ENCODE measurements around the gene SERPINB6. TPM values are rescaled to one million over a fixed set of nuclear protein-coding genes. Genes with fewer than 3 reads are reported as not detected.

SERPINB6 gene
- total and polyA plus RNA-seq, 2 experiments from 2014 or later: 95.7 to 149 TPM

DNA sequence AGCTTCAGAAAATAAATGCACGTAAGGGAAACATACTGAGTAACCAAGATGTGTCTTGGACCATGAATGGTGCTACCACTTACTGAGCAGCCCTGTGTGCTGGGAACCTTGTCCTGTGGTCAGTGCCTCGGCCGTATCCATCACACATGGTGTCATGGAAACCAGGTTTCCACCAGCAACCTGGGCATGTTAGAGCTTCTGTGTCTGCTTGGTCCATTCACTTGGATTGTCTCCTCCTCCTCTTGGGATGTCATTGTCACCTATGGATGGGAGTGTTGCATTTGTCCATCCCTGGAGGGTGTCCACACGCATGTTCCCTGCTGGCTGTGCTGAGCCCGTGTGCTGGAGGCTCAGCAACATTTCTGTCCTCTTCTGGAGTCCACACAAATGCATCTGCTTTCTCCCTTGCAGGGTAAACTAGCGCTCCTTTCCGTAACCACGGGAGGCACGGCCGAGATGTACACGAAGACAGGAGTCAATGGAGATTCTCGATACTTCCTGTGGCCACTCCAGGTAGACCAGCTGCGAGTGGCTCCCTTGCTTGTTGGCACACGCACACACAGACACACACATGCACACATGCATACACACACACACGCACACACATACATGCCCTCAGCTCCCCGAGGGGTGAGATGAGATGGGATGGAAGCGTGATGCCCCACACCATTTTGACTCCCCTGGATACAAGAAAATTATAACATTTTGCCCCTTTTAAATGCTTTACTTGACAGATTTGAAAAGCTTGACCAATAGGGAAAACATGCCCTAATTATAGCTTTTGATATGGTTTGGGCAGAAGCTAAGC lies 45.3 kb upstream of the SERPINB6 start:
- TF ChIP-seq EZH2 (IDR thresholded peaks at IDR 0.05; ENCODE audit: insufficient read depth, poor library complexity, severe bottlenecking) (no peak), EZH2phosphoT487 (IDR thresholded peaks at IDR 0.05; ENCODE audit: insufficient read depth, low read depth) (no peak)
- 94 to 95% methylated on average over 17 of the region's 17 CpGs for WGBS, 2 experiments (ENCODE audit: low coverage in 1 of 2, low lambda C conversion rate in 2 of 2, missing lambda C conversion rate in 2 of 2)

DNA sequence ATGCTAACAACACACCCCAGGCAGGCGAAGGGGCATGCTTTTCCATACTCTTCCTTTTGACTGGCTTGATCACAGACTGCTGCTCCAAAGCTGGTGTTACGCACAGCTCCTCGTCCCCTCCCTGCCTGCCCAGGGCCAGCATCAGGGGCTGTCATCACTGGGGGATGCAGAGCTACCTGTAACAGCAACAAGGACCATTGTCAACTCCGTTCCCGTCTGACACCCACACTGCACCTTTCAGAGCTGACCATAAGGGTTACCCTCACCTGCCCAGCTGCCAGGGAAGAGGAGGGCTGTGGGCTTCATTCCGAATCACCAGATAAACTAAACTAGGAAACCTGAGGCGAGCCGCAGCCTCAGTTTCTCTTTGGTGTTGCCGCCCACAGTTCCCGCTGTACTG lies 43.8 kb upstream of the SERPINB6 start:
- Histone ChIP-seq H4K20me1 (ENCODE audit: insufficient read depth) (no peaks in the 10 kb centered on the region), H3K4me3 (no peak overlapping the region), H3K9me3 (ENCODE audit: low read depth) (no peaks in the 10 kb centered on the region), H3K79me2 (ENCODE audit: insufficient read depth) (0 out of 2 replicates have a peak, but pooled peaks cover 12% of the 10 kb centered on the region), H3K27me3 (replicated peaks; ENCODE audit: insufficient read depth) (no peaks in the 10 kb centered on the region), H3K9me2 (ENCODE audit: insufficient read depth) (no peaks in the 10 kb centered on the region), H3F3A (ENCODE audit: insufficient read depth) (peaks cover 15% of the 10 kb centered on the region; the same call in 1 of the 2 replicates), H2AFZ (no peak overlapping the region), H3K4me1 (ENCODE audit: insufficient read depth) (no peaks in the 10 kb centered on the region), H3K27ac (no peak overlapping the region), H3K9ac (no peak overlapping the region), H3K4me2 (ENCODE audit: unreplicated experiment) (no peak overlapping the region), H3K36me3 (ENCODE audit: low read depth) (peaks cover 32% of the 10 kb centered on the region)
- in situ Hi-C loops (cut with MboI): no loop called here
- no peak for DNase-seq
- TF ChIP-seq EZH2 (IDR thresholded peaks at IDR 0.05; ENCODE audit: insufficient read depth, poor library complexity, severe bottlenecking) (no peak), EZH2phosphoT487 (IDR thresholded peaks at IDR 0.05; ENCODE audit: insufficient read depth, low read depth) (no peak)
- 95 to 97% methylated on average over 9 to 10 of the region's 10 CpGs for WGBS, 2 experiments (ENCODE audit: low coverage in 1 of 2, low lambda C conversion rate in 2 of 2, missing lambda C conversion rate in 2 of 2)

More for the DNA sequence above, 45.3 kb upstream of the SERPINB6 start:
- H3K4me3 ChIP-seq: no peak overlapping the region
- no peaks in the 10 kb centered on the region for H4K20me1 ChIP-seq (ENCODE audit: insufficient read depth)
- peaks cover 20% of the 10 kb centered on the region; the same call in 1 of the 2 replicates for H3F3A ChIP-seq (ENCODE audit: insufficient read depth)
- H3K4me2 ChIP-seq (ENCODE audit: unreplicated experiment): no peak overlapping the region
- H3K9ac ChIP-seq: no peak overlapping the region
- peaks cover 23% of the 10 kb centered on the region for H3K36me3 ChIP-seq (ENCODE audit: low read depth)
- no peaks in the 10 kb centered on the region for H3K9me3 ChIP-seq (ENCODE audit: low read depth)
- DNase-seq: no peak
- H3K9me2 ChIP-seq (ENCODE audit: insufficient read depth): no peaks in the 10 kb centered on the region
- H2AFZ ChIP-seq: no peak overlapping the region
- peaks cover 23% of the 10 kb centered on the region for H3K79me2 ChIP-seq (ENCODE audit: insufficient read depth)
- H3K4me1 ChIP-seq (ENCODE audit: insufficient read depth): no peaks in the 10 kb centered on the region
- H3K27ac ChIP-seq: no peak overlapping the region
- H3K27me3 ChIP-seq (replicated peaks; ENCODE audit: insufficient read depth): no peaks in the 10 kb centered on the region
- in situ Hi-C loops (cut with MboI): no loop called here

DNA sequence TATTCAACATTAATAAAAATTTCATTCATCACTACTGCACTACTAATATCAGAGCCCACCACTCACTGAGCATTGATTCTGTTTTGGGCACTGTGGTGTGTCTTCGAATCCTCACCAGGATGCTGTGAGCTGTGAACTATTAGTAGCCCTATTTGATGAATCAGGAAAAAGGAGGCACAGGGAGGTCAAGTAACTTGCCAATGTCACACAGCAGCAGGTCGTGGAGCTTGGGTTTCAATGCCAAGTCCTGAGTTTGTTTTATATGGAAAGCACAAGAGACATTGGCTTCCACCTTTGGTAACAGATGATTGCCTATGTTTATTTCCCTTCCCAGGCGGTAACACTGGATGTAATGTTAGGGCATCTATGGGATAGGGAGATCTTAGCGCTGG lies 43.3 kb upstream of the SERPINB6 start:
- in situ Hi-C loops (cut with MboI): no loop called here
- H3K27ac ChIP-seq: no peak overlapping the region

DNA sequence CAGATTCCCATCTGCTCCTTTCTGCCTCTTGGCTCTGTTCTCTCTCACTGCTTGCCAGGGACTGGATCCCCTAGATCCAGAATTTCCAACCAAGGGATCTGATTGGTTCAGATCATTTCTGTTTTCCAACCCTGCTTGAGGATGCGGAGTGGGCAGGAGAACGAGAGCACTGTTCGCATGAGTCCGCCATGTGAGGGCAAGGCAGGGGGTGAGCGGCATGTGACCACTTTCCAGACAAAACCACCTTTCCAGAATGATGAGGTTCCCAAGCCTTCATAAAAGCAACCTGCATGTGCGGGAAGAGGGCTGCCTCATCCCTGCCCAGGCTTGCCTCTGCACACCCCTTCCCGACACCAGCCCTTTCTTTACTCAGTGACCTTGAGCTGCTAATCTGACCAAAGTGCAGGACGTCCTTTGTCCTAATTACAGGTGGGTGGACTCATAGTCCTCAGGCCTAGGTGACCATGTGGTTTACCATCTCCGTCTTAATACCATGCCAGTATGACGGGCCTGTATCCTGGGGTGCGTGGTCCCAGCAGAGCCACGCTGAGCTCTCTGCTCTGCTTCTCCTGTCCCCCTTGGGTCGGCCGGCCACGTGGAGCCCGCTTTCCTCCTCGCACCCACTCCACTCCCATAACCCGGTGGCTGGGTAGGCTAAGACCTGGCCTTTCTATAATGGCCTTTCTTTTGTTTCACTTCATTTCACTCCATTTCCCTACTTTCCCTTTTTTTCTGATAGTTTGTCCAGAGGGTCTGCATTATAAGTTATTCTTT lies 42.7 kb upstream of the SERPINB6 start:
- Histone ChIP-seq H3K36me3 (ENCODE audit: low read depth) (peaks cover 27% of the 10 kb centered on the region), H3K9ac (no peak overlapping the region), H3K9me2 (ENCODE audit: insufficient read depth) (no peaks in the 10 kb centered on the region), H3K4me3 (no peak overlapping the region), H4K20me1 (ENCODE audit: insufficient read depth) (no peaks in the 10 kb centered on the region), H3K27ac (no peak overlapping the region), H3K27me3 (replicated peaks; ENCODE audit: insufficient read depth) (no peaks in the 10 kb centered on the region), H3F3A (ENCODE audit: insufficient read depth) (peaks cover 5% of the 10 kb centered on the region; the same call in 1 of the 2 replicates), H2AFZ (no peak overlapping the region), H3K4me1 (ENCODE audit: insufficient read depth) (no peaks in the 10 kb centered on the region), H3K4me2 (ENCODE audit: unreplicated experiment) (no peak overlapping the region), H3K79me2 (ENCODE audit: insufficient read depth) (0 out of 2 replicates have a peak, but pooled peaks cover 1% of the 10 kb centered on the region), H3K9me3 (ENCODE audit: low read depth) (no peaks in the 10 kb centered on the region)
- TF ChIP-seq EZH2phosphoT487 (IDR thresholded peaks at IDR 0.05; ENCODE audit: insufficient read depth, low read depth) (no peak), EZH2 (IDR thresholded peaks at IDR 0.05; ENCODE audit: insufficient read depth, poor library complexity, severe bottlenecking) (no peak)
- in situ Hi-C loops (cut with MboI): no loop called here
- DNase-seq: no peak
- WGBS, 2 experiments (ENCODE audit: low coverage in 1 of 2, low lambda C conversion rate in 2 of 2, missing lambda C conversion rate in 2 of 2): 94 to 95% methylated on average over 18 of the region's 18 CpGs

More for the DNA sequence above, 43.3 kb upstream of the SERPINB6 start:
- H3K79me2 ChIP-seq (ENCODE audit: insufficient read depth): 0 out of 2 replicates have a peak, but pooled peaks cover 7% of the 10 kb centered on the region
- no peaks in the 10 kb centered on the region for H3K27me3 ChIP-seq (replicated peaks; ENCODE audit: insufficient read depth)
- 89 to 92% methylated on average over 4 of the region's 4 CpGs for WGBS, 2 experiments (ENCODE audit: low coverage in 1 of 2, low lambda C conversion rate in 2 of 2, missing lambda C conversion rate in 2 of 2)
- DNase-seq: no peak
- H3F3A ChIP-seq (ENCODE audit: insufficient read depth): peaks cover 11% of the 10 kb centered on the region; the same call in 1 of the 2 replicates
- no peak overlapping the region for H2AFZ ChIP-seq
- H3K9me3 ChIP-seq (ENCODE audit: low read depth): no peaks in the 10 kb centered on the region
- H4K20me1 ChIP-seq (ENCODE audit: insufficient read depth): no peaks in the 10 kb centered on the region
- no peak overlapping the region for H3K4me2 ChIP-seq (ENCODE audit: unreplicated experiment)
- H3K4me3 ChIP-seq: no peak overlapping the region
- H3K9me2 ChIP-seq (ENCODE audit: insufficient read depth): no peaks in the 10 kb centered on the region
- no peaks in the 10 kb centered on the region for H3K4me1 ChIP-seq (ENCODE audit: insufficient read depth)
- H3K36me3 ChIP-seq (ENCODE audit: low read depth): peaks cover 29% of the 10 kb centered on the region
- TF ChIP-seq EZH2 (IDR thresholded peaks at IDR 0.05; ENCODE audit: insufficient read depth, poor library complexity, severe bottlenecking): no peak
- TF ChIP-seq EZH2phosphoT487 (IDR thresholded peaks at IDR 0.05; ENCODE audit: insufficient read depth, low read depth): no peak
- no peak overlapping the region for H3K9ac ChIP-seq

Data from GM23248 (cell line).